Measurements from ENCODE around the gene NTNG1.

- TF ChIP-seq CTCF (conservative IDR thresholded peaks at IDR 0.05; ENCODE audit: low read depth, low read length), result no peak
- TF ChIP-seq BHLHE40 (IDR thresholded peaks at IDR 0.05; ENCODE audit: low read depth, low read length), result no peak
- TF ChIP-seq RFX5 (IDR thresholded peaks at IDR 0.05; ENCODE audit: low read depth, low read length), result no peak
- TF ChIP-seq NFE2L2 (IDR thresholded peaks at IDR 0.05; ENCODE audit: low read depth, low read length), result no peak
- no peak for TF ChIP-seq MAFK (IDR thresholded peaks at IDR 0.05; ENCODE audit: low read depth, low read length)
- TF ChIP-seq POLR2A (IDR thresholded peaks at IDR 0.05; ENCODE audit: low read depth, low read length), result no peak
- TF ChIP-seq RAD21 (IDR thresholded peaks at IDR 0.05; ENCODE audit: low read length), result no peak
- no peak for TF ChIP-seq SMC3 (IDR thresholded peaks at IDR 0.05; ENCODE audit: low read depth, low read length)
- no peak for TF ChIP-seq MXI1 (IDR thresholded peaks at IDR 0.05; ENCODE audit: borderline replicate concordance, low read depth, low read length)
- no peak for TF ChIP-seq MAZ (IDR thresholded peaks at IDR 0.05; ENCODE audit: borderline replicate concordance, low read depth, low read length)
- no peak for TF ChIP-seq USF2 (IDR thresholded peaks at IDR 0.05; ENCODE audit: low read depth, low read length)
Measured at GRCh38 chr1:107139833-107140702, 771 bp upstream of the NTNG1 start.

All from IMR-90 (cell line).